HG03175 (cell line): ENCODE results near the gene DCAF5.
"Not testable (repeated sequence)": the region's sequence is repeated elsewhere in the genome, so short reads cannot be mapped to it uniquely, and the experiment has no call there.

ENCODE experiments used
- ATAC-seq: cut with Tn5 transposase; IDR thresholded peaks from one replicate; pipeline ENCODE4 v1.9.1; 2021; ENCODE audit warnings: mild to moderate bottlenecking, moderate library complexity; ENCODE audit not compliant: unreplicated experiment

Gene DCAF5

DNA sequence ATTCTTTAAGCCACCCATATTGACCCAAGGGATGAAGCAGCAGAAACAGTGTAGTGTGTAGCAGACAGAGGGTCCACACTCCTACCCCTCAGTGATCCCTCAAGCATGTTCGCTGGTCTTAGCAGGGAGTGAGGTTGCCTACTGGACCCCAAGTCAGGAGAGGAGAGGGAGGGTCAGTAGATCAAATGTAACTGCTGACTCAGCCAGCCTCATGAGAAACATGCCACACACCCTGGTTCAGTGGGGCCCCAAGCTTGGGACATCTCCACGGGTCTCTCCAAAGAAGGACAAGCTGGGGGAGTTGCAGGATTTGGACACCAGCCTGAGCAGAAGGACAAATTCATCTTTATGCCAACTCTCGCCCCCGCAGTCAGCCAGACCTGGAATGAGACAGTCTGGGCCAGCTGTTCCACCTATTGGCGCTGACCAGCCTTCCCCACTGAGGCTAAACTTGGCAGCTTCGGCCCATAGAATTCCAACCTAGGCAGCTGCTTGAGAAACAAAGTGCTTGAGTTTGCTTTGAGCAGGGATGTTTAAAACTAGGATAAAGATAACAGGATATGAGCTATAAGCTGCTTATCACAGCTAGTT lies 107.9 kb downstream of the DCAF5 start:
- ATAC-seq, result no peak

DNA sequence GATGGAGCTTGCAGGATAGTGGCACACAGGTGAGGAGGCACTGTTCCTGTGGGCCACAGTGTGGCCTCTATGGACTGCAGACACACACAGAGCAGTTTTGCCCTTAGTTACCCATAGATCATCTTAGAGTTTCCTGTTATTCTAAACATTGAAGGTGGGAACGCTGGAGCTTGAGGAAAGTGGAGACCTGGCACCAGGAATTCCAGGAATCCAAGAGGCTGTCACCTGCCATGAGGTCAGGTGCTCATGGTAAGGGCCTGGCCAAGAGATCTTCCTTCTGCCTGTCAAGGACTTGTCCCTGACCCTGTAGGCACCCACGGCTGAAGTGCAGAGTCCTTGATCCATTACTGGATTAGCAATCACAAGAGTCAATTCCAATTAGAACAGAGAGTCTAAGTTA lies 108.6 kb downstream of the DCAF5 start:
- no peak for ATAC-seq

DNA sequence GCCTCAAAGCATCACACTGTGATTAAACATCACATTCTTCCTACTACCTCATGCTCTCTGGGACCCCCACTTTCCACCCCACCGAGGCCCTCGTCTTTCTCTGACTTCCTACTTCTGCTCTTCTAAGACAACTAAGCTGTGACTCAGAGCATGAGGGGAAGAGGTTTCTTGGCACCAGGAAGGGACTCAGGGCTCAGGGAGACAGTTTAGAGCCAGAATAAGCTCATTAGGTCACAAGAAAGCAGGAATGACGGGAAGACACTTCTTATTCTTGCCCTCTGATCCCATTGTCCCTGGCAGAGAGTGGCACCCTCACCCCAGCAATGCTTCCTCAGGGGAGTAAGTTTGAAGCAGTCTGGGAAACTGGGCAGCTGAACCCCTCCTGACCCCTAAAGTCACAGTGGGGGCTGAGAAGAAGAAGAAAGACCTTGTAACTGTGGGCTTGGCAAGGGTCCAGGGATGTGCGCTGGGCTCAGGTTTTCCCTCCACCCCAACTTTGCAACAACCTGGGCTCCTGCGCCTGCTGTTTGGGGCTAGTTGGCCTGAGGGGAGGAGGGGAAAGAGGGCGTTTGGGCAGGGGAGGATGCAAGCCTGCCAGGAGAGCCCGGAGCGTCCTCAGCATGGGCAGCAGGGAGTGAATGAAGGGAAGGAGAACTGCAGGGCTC lies 109.2 kb downstream of the DCAF5 start:
- ATAC-seq, result no peak

DNA sequence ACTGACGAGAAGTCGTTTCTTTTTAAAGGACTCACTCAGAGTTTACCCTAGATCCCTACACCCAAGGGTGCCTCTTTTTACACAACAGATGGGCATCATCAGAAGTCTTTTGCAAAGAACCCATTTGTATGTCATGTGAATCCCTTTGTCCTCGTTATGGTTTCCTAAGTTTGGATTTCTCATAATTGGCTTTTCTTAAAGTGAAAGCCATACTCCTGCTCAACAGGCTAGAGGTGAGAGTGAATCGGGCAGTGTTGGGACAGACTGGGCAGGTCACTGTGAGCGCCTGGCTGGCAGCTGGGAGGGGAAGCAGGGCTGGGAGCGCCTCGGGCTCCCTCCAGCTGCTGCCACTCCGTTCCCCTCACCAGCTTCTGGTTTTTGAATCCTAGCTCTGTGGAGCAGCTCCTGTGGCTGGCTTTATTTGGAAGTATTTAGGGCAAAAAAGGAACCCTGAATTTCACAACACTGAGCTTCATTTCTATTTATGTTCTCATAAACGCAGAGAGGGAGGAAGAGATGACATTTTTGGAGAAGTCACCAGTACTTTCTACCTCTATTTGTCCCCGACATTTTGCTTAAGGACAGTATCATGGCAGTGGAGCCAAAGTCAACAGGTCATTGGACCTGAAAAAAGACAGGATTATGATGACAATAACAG lies 110.0 kb downstream of the DCAF5 start:
- no peak for ATAC-seq

DNA sequence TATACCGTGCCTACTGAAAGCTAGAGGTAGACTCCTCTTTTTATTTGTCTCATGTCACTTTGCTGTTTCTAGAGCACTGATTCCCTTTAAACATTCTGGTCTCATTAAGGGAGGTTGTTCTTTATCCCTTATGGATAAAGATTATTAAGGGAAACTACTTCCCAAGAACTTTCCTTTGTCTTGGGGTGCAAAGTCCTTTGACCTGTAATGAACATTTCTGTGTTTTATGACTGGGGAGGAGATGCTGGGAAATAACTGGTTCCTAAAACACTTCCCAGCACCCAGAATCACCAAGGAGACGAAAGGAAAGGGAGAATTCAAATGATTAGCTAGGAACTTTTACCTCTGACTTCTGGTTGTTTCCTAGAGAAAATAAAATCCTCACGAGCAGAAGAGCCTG lies 110.6 kb downstream of the DCAF5 start:
- ATAC-seq, result no peak

DNA sequence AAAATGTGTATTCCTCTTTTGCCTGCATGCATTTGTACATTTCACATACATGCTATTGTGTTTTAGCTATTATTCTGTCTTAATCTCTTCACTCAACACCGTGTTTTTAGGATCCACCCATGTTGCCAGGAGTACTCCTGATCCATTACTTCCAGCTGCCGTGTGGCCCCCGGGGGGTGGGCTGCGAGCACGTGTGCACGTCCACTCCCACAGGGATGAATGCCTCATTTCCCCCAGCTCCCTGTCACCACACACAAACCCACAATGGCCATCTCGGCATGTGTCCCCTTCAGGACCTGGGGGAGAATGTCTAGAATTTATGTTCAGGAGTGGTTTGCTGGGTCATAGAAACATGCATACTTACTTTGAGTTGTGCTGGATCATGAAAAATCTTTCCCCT lies 111.1 kb downstream of the DCAF5 start:
- no peak for ATAC-seq

DNA sequence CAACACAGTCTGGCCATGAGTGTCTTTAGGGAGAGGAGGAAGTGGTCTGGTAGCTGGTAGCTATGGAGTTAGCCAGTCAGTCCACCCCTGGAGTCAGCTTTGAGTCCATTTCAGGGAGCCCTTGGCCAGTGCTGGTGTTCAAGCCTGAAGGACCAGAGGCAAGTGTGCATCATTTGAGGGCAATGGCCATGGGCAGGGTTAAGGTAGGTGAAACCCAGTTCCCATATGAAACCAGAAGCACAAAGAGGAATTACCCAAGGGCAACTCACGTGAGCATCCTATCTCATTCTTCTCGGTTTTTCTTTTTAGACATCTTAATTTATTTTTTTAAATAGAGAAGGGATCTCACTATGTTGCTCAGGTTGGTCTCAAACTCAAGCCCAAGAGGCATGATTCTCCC lies 112.6 kb downstream of the DCAF5 start:
- no peak for ATAC-seq

DNA sequence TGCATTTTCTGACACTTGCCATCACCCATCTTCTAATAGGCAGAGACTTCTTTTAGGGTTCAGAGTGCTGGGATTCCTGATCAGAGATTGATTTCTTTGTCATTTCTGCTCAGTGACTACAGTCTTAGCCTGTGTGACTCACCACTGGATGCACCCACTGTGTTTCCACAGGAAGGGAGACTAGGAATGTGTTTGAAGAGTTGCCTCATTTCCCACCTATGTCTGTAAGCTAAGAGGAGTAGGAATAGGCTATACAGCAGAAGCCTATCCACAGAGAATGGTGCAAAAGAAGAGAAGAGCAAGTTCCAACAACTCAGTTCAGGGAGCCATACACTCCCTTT lies 113.7 kb downstream of the DCAF5 start:
- no peak for ATAC-seq

DNA sequence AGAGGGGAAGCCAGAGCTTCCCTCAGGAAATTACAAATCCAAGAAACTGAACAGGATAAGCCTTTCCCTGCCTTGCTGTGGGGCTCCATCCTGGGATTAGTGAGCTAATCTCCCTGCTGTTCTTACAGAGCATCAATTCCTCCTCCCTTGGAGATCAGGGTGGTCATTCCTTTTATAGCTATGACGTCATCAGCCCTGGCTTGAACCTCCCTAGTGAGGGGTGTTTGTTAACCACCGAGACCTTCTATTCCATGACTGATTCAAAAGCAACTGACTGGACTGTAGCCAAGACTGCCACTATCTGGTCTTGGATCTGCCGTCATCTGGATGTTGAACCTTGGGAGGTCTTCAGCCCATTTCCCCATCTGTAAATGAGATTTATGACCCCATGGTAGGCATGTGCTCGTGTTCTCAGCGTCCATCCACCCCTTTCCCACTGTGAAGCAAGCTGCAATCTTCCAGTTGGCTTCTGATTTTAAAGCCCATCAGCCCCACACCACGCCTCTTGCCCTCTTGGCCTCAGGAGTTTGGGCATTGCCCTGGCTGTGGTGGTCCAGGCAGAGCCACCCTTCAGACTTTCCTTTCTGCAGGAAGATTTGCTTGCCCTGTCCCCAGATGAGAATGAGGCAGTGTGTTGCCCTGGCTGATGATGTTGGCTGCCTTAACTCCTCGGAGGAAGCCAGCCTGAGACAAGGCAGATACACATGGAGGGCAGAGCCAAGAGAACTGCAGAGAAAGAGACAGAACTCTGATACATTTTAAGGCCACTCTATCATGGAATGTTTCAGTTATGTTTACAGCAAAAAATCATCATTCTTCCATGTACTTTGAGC lies 114.2 kb downstream of the DCAF5 start:
- no peak for ATAC-seq

DNA sequence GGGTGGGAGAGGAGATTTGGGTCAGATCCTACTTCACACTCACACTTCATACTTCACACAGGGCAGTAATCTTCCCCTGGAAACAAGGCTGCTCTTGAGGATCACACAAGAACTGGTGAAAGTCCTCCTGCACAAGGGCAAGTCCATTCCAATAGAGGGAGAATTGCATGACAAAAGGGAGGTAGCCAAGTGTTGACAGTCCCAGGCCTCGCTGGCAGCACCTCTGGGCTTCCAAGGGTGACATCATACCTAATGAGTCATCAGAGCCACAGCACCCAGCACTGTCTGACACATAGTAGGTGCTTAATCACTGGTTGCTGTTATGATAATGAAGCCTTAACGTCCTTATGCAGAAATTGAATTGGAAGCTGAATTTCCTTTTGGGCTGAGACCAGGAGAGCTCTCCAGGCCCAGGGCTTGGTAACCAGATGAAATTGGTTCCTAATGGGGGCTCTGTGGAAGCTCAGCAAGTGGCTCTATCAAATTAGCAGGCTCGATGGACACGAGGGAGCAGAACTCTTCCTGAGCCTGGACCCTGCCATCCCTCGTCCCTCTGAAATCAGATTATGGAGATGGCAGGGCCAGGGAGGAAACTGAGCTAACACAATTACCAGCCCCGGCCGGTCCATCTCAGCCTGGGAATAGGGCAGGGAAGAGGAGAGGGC lies 115.0 kb downstream of the DCAF5 start:
- ATAC-seq, result no peak

DNA sequence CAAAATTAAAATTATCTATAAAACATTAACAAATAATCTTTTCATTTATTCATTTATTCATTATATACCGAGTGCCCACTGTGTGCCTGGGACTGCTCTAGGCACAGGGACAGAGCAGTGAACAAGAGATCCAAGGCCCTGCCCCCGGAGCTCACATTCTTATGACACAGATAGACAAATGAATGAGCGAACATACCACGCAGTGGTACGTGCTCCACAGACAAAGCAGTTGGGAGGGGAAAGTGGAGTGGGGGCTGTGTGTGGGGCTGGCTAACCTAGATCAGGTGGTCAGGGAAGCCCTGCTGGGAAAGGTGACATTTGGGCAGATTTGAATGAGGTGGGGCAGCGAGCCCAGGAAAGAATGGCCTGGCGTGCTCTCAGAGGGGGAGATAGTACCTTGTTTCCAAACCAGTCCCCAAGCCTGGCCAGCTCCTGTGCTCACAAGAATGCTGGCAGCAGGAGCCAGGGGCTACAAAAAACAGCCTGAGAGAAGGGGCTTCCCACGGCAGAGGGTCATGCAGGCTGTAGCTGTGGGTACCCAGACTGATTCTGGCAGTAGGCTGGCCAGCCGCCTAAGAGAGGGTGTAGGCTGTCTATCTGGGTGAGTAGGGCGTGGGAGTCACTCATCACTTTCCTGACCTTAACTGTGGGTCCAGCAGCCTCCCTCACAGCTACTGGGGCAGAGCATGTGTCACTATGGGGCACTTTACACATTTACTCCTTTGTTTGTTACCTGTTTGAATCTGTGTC lies 116.0 kb downstream of the DCAF5 start:
- no peak for ATAC-seq

DNA sequence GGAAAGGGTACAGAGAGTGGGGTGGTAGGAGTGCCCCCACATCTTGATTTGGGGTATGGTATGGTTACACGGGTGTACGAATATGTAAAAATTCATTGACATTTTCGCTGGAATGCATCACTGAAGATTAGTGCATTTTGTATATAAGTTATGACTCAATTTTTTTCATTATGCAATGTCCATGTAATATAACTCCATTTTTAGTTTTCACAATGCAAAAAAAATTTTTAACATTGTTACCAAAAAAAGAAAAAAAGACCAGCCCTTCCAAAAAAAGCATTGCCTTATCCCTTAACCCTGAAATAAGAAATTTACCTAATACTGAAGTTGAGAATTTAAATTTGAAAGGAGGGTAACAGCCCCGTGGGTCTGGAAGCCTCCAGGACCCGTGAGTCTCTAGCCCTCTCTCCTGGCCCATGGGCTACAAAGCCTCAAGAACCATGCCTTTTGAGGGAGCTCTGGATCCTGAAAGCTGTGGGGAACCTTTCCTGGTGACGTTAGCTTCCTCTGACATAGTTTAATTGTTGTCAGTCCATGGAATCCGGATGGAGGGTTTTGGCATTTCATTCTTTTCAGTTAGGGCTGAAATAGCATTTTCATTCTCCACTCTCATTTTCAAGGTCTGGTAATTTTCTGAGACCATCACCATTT lies 118.2 kb downstream of the DCAF5 start:
- ATAC-seq, result no peak

DNA sequence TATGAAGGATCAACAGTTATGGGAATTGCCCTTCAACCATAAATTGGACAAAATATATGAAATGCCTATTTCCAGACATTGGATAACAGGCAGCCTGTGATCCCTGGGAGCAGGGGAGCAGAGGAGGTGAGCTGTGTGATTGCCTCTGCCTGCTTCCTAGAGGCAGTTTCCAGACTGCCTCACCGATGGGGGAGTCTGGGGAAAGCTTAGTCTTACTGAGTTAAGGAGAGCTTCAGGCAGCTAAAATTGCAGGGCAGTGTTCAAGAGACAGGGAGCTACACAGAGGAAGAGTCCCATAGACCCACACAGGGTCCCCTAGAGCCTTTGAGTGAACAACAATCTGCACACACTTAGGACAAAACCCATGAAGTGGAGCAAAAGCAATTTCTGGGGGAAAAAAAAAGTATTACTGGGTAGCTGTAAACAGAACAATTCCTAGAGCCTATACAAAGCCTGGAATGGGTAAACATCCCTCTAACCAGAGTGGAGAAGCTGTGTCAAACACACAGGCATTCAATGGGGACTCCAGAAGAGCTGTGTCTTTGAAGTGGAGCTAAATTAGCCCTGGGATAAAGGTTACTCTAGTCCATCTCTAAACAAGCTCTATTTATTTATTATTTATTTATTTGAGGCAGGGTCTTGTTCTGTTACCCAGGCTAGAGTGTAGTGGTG lies 125.5 kb downstream of the DCAF5 start:
- ATAC-seq, result no peak

DNA sequence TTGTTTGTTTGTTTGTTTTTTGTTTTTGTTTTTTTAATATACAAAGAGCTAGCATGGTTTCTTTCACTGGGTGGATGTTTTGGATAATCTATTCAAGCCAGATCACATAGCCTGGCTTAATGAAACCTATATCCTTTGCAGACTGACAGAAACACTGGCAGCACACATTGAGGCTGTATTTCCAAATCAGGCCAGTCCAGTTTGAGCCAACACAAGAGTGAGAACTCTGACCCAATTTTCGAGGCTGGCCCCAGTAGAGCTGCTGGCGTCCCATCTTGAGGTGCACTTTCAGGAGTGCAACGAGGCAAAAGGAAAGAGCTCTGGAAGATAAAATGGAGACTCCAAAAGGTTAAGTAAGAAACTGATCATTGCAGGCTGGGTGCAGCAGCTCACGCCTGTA lies 129.9 kb downstream of the DCAF5 start:
- ATAC-seq, result no peak

DNA sequence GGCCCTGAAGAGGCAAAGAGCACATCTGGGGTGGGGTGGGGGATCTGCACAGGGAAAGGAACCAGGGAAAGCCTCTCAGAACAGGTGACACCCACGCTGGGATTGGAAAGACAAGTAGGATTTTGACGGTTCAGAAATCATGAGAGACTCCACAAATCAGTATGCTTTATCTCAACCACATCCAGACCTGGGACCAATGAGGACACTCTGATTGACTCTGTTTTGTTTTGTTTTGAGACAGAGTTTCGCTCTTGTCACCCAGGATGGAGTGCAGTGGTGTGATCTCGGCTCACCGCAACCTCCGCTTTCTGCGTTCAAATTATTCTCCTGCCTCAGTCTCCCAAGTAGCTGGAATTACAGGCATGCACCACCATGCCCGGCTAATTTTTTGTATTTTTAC lies 130.8 kb downstream of the DCAF5 start:
- ATAC-seq, result not testable (repeated sequence)

DNA sequence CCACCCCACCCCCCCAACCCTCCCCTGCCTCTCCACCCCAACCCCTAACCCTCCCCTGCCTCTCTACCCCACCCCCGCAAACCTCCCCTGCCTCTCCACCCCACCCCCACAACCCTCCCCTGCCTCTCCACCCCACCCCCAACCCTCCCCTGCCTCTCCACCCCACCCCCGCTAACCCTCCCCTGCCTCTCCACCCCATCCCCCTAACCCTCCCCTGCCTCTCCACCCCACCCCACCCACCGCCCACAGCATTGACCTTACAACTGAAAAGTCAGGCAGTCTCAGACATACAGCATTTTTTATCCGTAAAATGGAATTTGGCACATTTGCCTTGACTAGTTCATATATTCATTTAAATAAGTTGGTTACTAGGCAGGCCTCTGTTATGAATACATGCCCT lies 135.2 kb downstream of the DCAF5 start:
- no peak for ATAC-seq

DNA sequence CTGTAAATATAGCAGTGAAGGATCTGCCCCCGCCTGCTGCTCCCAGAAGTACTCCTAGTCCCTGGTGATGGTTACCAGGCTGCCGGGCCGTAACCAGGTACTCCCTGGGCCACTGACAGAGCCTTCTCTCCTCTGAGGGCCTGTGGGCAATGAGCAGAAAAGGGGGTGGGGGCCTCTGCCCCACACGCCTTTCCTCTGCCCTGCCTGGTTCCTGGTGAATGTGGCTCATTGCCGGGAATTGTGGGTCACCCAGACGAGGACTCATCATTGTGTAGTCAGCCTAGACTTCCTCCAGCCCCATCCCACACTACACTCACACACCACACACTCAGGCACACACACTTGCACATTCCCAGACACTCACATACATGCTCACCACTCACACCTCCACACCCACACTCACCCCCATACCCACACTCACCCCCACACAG lies 138.1 kb downstream of the DCAF5 start:
- no peak for ATAC-seq

DNA sequence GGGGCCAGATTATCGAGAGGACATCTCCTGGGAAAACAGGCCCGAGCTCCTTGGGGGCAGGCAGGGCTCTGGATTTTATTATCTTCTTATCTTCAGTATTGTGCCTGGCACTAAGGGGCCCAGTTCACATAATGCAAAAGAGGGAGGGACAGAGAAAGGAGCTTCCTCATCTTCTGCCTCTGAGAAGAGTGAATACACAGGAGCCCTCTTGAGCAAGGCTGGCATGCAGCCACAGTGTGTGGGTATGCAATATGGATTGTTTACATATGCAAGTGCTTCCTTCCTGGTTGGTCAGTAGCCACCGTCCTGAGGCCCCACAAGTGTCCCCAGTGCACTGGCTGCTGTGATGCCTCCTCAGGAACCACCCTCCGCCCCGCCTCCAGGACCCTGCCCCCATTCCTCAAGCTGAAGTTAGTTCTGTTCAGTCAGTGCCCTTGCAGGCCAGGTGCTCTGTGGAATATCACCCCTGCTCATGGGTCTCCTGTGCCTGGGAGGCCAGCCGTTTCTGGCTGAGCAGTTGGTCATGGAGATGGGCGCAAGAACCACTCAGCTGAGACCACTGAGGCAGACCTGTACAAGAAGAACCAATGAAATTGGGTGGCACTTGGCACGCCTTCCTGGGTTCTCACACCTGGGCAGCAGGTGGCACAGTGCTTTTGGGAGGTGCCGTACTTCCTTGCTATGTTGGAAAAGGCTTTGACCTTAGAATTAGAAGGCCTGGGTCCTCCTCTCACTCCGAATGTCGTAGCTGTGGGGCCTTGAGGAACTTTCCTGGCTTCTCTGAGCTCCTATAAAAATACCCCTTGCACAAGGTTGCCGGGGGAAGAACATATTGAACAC lies 138.8 kb downstream of the DCAF5 start:
- no peak for ATAC-seq
